ENCODE results near the gene SRRT.
"Not testable (repeated sequence)": the region's sequence is repeated elsewhere in the genome, so short reads cannot be mapped to it uniquely, and the experiment has no call there.

The SRRT gene

GRCh38 chr7:100895701-100895955, 20.7 kb downstream of the SRRT start, which contains the start of gene ACHE:
ACHE (minus strand) TSS chr7:100895888; CDS start chr7:100894232, 1,656 bp downstream.
- no peak for DNase-seq

- peak in 4 of 6 experiments; percentile 20 to 37 (median 21) for DNase-seq
Observed at GRCh38 chr7:100895956-100896731, 21.2 kb downstream of the SRRT start.

GRCh38 chr7:100896732-100897608, 22.1 kb downstream of the SRRT start:
- peak in 5 of 6 experiments; percentile 32 to 63 (median 53) for DNase-seq

GRCh38 chr7:100897772-100898454, 23.0 kb downstream of the SRRT start:
- no peak for DNase-seq

- no peak for DNase-seq
Observed at GRCh38 chr7:100899432-100899831, 24.5 kb downstream of the SRRT start.

- no peak for DNase-seq
Observed at GRCh38 chr7:100900978-100901377, 26.1 kb downstream of the SRRT start.

GRCh38 chr7:100901921-100902332, 27.0 kb downstream of the SRRT start:
- DNase-seq = no peak

- DNase-seq = no peak
Observed at GRCh38 chr7:100902638-100903037, 27.7 kb downstream of the SRRT start.

- DNase-seq = no peak
Observed at GRCh38 chr7:100908512-100908911, 33.6 kb downstream of the SRRT start.

GRCh38 chr7:100910443-100910842, 35.5 kb downstream of the SRRT start:
- DNase-seq = not testable (repeated sequence)

GRCh38 chr7:100911484-100911883, 36.6 kb downstream of the SRRT start:
- DNase-seq = no peak

- DNase-seq = no peak
Observed at GRCh38 chr7:100914208-100914878, 39.4 kb downstream of the SRRT start.

- no peak for DNase-seq
Observed at GRCh38 chr7:100914879-100915447, 40.1 kb downstream of the SRRT start.

GRCh38 chr7:100919335-100919734, 44.4 kb downstream of the SRRT start:
- not testable (repeated sequence) for DNase-seq

- not testable (repeated sequence) for DNase-seq
Observed at GRCh38 chr7:100919779-100920437, 45.0 kb downstream of the SRRT start.

- DNase-seq = no peak
Observed at GRCh38 chr7:100921039-100921438, 46.1 kb downstream of the SRRT start.

GRCh38 chr7:100923616-100924015, 48.7 kb downstream of the SRRT start:
- DNase-seq = not testable (repeated sequence)

GRCh38 chr7:100929808-100930174, 54.9 kb downstream of the SRRT start:
- DNase-seq = no peak

GRCh38 chr7:100933734-100934133, 58.8 kb downstream of the SRRT start:
- no peak for DNase-seq

GRCh38 chr7:100935381-100935780, 60.5 kb downstream of the SRRT start:
- DNase-seq = not testable (repeated sequence)

- not testable (repeated sequence) for DNase-seq
Observed at GRCh38 chr7:100936167-100936566, 61.3 kb downstream of the SRRT start.

All from stimulated activated naive CD4-positive, alpha-beta T cell (primary cell).